Skeletal muscle satellite cell (primary cell): ENCODE measurements around the gene GALNT8.
"Not testable (repeated sequence)": the region's sequence is repeated elsewhere in the genome, so short reads cannot be mapped to it uniquely, and the experiment has no call there.

Experiments
- H3K27me3 ChIP-seq: 2 replicates; pipeline ENCODE4 v1.7.0; 2013; ENCODE audit warnings: low read length; ENCODE audit not compliant: control insufficient read depth, insufficient read depth
- H3K36me3 ChIP-seq: 2 replicates; pipeline ENCODE4 v1.7.0; 2013; ENCODE audit warnings: mild to moderate bottlenecking, control low read depth, low read length; ENCODE audit not compliant: insufficient read depth
- H3K4me1 ChIP-seq: 2 replicates; pipeline ENCODE4 v1.7.0; 2013; ENCODE audit warnings: low read length; ENCODE audit not compliant: control insufficient read depth, insufficient read depth
- H3K4me2 ChIP-seq: 2 replicates; pipeline ENCODE4 v1.7.0; 2013; ENCODE audit warnings: mild to moderate bottlenecking, low read length
- H3K4me3 ChIP-seq: 2 replicates; pipeline ENCODE4 v1.7.0; 2013; ENCODE audit warnings: low read length
- H3K9ac ChIP-seq: 2 replicates; pipeline ENCODE4 v1.7.0; 2013; ENCODE audit warnings: mild to moderate bottlenecking, low read depth, low read length, moderate library complexity
- H3K9me3 ChIP-seq: replicated peaks from 2 replicates; pipeline ENCODE4 v1.7.0; 2013; ENCODE audit warnings: mild to moderate bottlenecking, control low read depth, low read length

GALNT8 gene

DNA sequence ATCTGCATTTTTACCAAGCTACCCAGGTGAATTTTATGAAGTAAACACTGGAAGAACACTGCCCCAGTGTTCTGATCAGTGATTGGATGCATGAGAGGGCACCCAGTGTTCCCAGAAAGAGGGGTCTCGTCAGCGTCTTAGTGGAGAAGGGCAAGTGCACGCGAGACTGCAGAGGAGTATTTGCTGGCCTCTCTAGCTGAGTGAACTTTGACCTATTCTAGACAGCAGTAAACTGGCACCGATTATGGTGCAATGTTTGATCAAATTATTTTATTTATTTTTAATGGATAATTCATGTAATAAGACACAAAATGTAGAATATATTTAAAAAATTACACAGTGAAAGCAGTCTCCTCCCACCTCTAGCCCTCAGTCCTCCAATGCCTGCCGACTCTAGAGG, 5.3 kb upstream of the GALNT8 start:
- H3K9me3 ChIP-seq: no peaks in the 10 kb centered on the region
- H3K4me2 ChIP-seq: no peak overlapping the region
- no peaks in the 10 kb centered on the region for H3K27me3 ChIP-seq
- no peak overlapping the region for H3K4me3 ChIP-seq
- H3K36me3 ChIP-seq: no peaks in the 10 kb centered on the region
- H3K4me1 ChIP-seq: no peaks in the 10 kb centered on the region
- H3K9ac ChIP-seq: no peak overlapping the region

DNA sequence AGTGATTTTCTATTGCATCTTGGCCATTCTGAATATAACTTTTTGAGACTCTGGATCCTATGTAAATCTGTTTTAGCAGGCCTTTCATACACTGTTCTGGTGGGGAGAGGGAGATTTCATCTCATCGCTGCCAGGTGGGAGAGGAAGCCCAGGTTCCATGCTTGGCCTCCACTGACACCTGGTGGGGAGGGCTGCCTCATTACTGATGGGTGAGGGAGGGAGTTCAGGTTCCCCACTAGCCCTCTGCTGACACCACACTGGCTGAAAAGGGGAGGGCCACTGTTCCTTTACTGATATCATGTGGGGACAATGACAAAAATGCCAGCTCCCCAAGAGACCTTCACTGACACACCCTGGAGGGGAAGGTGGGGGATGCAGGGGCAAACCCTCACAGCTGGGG, 2.4 kb upstream of the GALNT8 start:
- H3K9ac ChIP-seq: no peak overlapping the region
- no peak overlapping the region for H3K4me3 ChIP-seq
- no peaks in the 10 kb centered on the region for H3K27me3 ChIP-seq
- no peaks in the 10 kb centered on the region for H3K4me1 ChIP-seq
- no peaks in the 10 kb centered on the region for H3K36me3 ChIP-seq
- H3K4me2 ChIP-seq: no peak overlapping the region
- no peaks in the 10 kb centered on the region for H3K9me3 ChIP-seq

DNA sequence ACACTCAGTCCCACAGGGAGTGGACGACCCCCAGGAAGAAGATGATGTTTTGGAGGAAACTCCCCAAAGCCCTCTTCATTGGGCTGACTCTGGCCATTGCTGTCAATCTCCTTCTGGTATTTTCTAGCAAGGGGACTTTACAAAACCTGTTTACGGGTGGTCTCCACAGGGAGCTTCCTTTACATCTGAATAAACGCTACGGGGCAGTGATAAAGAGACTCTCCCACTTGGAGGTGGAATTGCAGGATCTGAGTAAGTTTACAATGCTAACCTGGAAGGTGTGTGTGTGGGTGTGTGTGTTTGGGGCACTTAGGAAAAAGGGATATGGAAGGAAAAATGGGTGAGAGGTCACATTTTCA, 416 bp downstream of the GALNT8 start:
- H3K27me3 ChIP-seq: no peaks in the 10 kb centered on the region
- H3K4me2 ChIP-seq: no peak overlapping the region
- H3K9ac ChIP-seq: no peak overlapping the region
- H3K9me3 ChIP-seq: no peaks in the 10 kb centered on the region
- no peak overlapping the region for H3K4me3 ChIP-seq
- H3K36me3 ChIP-seq: no peaks in the 10 kb centered on the region
- no peaks in the 10 kb centered on the region for H3K4me1 ChIP-seq

DNA sequence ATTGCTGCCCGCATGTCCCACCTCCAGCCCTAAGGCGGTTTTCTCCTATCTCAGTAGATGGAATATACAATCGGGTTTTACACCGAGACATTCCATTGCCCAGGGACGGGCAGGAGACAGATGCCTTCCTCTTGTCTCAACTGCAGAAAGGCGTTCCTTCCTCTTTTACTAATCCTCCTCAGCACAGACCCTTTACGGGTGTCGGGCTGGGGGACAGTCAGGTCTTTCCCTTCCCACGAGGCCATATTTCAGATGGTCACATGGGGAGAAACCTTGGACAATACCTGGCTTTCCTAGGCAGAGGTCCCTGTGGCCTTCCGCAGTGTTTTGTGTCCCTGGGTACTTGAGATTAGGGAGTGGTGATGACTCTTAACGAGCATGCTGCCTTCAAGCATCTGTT, 1.4 kb downstream of the GALNT8 start:
- H3K4me2 ChIP-seq, H3K4me1 ChIP-seq, H3K27me3 ChIP-seq, H3K36me3 ChIP-seq, H3K9ac ChIP-seq, H3K4me3 ChIP-seq, H3K9me3 ChIP-seq: not testable (repeated sequence)

DNA sequence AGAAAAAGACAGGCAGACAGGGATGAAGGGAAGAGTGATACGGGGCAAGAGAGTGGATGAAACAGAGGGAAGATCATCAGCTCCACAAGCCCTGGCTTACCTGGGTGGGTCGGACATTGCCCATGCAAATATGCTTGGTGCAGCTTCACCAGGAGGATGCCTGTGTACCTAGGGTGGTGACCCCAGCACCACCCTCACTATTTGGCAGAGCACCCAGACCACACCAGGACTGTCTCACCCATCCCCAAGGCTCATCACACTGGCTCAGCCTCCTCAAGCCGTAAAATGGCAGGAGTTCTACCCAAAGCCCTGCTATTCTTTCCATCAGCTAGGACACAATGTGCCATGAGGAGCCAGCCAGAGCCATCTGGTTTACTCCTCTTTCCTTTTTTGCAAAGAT, 3.0 kb downstream of the GALNT8 start:
- no peak overlapping the region for H3K9ac ChIP-seq
- no peaks in the 10 kb centered on the region for H3K36me3 ChIP-seq
- H3K27me3 ChIP-seq: peaks cover 4% of the 10 kb centered on the region
- no peak overlapping the region for H3K4me2 ChIP-seq
- H3K4me1 ChIP-seq: no peaks in the 10 kb centered on the region
- no peaks in the 10 kb centered on the region for H3K9me3 ChIP-seq
- no peak overlapping the region for H3K4me3 ChIP-seq

DNA sequence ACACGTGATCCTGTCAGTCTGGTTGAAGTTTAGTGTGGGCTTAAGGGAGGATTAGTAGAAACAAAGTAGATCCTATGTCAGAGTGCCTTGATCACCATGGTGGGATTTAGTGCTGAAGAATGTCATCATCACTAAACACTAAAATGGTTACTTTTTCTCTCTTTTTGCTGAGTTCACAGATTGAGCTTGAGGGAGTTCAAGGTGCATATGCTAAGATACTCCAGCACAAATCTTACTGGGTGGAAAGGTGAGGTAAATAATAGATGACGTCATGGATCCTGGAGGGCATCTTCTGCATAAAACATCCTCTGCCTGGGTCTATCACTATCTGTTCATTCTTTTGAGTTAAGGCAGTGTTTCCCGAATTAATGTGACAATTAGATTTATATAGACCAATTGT, 4.9 kb downstream of the GALNT8 start:
- no peak overlapping the region for H3K9ac ChIP-seq
- peaks cover 4% of the 10 kb centered on the region for H3K27me3 ChIP-seq
- H3K36me3 ChIP-seq: no peaks in the 10 kb centered on the region
- no peak overlapping the region for H3K4me3 ChIP-seq
- H3K4me1 ChIP-seq: no peaks in the 10 kb centered on the region
- no peak overlapping the region for H3K4me2 ChIP-seq
- no peaks in the 10 kb centered on the region for H3K9me3 ChIP-seq

DNA sequence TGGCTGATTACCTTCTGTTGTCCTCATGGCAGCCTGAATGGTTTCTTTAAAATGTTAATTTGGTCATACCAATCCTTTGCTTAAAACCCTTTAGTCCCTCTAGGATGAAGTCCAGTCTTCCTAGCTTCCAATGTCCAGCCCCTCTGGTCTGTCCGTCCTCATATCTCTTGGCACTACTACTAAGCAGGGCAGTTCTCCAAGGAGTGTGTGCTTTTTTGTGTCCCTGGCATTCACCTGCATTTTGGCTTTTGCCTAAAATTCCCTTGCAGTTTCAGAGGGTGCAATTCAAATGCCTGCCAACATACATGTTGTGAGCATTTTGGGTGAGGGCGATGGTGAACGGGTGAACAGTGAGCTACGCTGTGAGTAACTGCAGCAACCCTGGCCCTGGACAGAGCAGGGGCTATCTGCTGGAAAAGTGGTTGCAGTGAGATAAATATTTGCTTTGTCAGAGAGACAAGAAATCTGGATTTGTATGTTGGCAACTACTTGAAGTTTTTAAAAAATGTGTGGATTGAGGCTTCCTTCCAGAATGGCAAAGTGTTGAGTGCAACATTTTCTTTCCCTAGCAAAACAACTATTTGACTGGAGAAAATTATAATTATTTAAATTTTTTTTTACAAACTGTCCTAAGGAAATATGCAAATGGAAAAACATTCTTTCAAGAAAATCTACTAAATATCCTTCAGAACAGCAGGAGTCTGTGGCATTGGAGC, 14.6 kb downstream of the GALNT8 start:
- Histone ChIP-seq H3K9ac (no peak overlapping the region), H3K9me3 (no peaks in the 10 kb centered on the region)

DNA sequence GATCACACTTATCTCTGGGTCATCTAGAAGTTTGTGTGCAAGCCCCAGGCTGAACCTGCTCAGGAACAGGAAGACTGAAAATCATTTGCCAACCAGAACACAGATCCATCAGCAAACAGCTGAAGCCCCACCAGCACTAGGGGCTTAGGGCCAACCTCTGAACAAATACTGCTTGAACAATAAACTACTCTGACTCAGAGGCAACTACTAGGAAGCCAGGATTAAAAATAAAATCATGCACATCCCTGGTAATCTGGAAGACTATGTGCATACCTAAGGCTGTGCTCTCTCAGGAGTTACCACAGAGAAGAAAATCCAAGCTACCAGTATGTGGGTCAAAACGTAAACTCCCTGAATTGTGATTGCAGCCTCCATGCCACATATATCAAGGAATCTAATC, 15.9 kb downstream of the GALNT8 start:
- H3K9me3 ChIP-seq: no peaks in the 10 kb centered on the region
- no peak overlapping the region for H3K4me3 ChIP-seq
- no peaks in the 10 kb centered on the region for H3K36me3 ChIP-seq
- no peaks in the 10 kb centered on the region for H3K4me1 ChIP-seq
- H3K4me2 ChIP-seq: no peak overlapping the region
- H3K27me3 ChIP-seq: peaks cover 8% of the 10 kb centered on the region
- H3K9ac ChIP-seq: no peak overlapping the region

More for the DNA sequence above, 14.6 kb downstream of the GALNT8 start:
- Histone ChIP-seq H3K4me3 (no peak overlapping the region), H3K4me1 (no peaks in the 10 kb centered on the region), H3K4me2 (no peak overlapping the region), H3K36me3 (no peaks in the 10 kb centered on the region), H3K27me3 (peaks cover 8% of the 10 kb centered on the region)

DNA sequence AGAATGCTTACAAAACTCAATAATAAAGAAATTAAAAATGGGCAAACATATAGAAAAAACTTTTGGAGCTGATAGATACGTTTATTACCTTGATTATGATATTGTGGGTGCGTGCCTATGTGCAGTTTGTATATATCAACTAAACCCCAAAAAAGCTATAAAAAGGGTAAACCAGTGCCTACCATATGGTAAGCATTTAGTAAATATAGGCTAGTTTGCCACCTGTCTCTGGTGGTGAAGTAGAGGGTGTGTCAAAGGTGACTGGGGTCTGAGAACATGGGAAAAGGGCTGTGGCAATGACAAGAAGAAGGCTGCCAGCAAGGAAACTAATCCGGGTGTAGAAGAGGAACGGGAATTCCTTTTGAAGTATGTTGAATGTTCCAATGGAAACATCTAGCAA, 18.3 kb downstream of the GALNT8 start:
- H3K4me3 ChIP-seq: no peak overlapping the region
- H3K9ac ChIP-seq: no peak overlapping the region
- no peak overlapping the region for H3K4me2 ChIP-seq
- H3K9me3 ChIP-seq: no peaks in the 10 kb centered on the region
- H3K36me3 ChIP-seq: no peaks in the 10 kb centered on the region
- H3K27me3 ChIP-seq: peaks cover under 1% of the 10 kb centered on the region
- H3K4me1 ChIP-seq: no peaks in the 10 kb centered on the region

DNA sequence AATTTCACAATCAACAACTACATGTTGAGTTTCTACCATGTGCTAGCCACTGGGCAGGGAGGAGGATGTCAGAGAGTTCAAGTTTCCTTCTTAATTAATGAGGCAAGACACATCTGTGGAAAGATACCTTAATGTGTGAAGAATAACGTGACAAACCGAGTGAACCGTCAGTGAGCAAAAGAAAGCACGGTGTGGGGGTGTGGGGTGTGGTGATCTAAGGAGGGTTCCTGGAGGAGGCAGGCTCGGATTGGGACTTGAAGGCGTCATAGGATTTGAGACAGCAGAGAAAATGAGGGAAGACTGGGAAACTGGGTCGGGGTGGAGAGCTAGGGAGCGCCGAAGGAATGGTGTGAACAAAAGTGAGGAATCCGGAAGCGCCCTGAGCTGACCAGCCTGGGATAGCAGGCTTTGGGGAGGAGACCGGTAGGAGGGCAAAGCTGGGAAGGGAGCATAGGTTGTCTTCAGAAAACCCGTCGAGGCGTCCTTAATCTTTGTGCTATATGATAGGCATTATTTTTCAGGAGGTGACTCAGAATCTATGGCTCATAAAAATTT, 22.3 kb downstream of the GALNT8 start:
- Histone ChIP-seq H3K27me3 (no peaks in the 10 kb centered on the region), H3K4me1 (no peaks in the 10 kb centered on the region), H3K4me2 (no peak overlapping the region), H3K4me3 (no peak overlapping the region), H3K9ac (no peak overlapping the region), H3K9me3 (no peaks in the 10 kb centered on the region), H3K36me3 (no peaks in the 10 kb centered on the region)

DNA sequence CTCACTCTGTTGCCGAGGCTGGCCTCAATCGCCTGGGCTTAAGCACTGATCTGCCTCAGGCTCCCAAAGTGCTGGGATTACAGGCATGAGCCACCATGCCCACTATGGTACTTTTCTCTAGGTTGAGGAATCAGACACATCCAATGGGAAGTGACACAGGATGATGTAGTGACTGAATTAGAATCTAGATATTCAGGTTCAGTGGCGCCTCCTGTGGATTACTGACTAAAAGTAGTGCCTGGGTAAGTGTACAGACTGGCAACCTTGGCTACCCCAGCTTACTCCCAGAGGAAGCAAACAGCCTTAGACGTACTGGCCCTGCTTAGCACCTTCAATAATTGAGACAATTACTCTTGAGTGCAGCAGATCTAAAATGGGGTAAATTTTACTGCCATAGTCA, 22.8 kb downstream of the GALNT8 start:
- H3K4me1 ChIP-seq: no peaks in the 10 kb centered on the region
- H3K9me3 ChIP-seq: no peaks in the 10 kb centered on the region
- H3K27me3 ChIP-seq: no peaks in the 10 kb centered on the region
- no peaks in the 10 kb centered on the region for H3K36me3 ChIP-seq
- no peak overlapping the region for H3K9ac ChIP-seq
- no peak overlapping the region for H3K4me3 ChIP-seq
- H3K4me2 ChIP-seq: no peak overlapping the region

DNA sequence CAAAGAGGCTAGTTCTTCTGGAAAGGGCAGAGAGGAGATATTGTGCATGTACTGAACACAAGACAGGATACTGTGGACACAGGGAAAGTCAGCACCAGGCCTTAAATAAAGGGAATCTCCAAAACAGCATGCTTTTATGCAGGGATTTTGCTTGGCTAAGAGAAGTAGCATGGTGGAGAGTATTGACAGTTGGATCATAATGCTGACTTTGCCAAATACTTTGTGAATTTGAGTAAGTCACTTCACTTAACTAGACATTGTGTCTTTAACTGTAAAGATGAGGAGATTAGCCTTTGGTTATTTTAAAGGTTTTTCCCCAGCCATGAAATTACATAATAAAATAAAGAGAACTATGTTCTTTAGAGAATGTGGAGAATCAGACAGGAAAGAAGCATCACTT, 24.5 kb downstream of the GALNT8 start:
- Histone ChIP-seq H3K36me3 (no peaks in the 10 kb centered on the region), H3K9ac (no peak overlapping the region), H3K9me3 (no peaks in the 10 kb centered on the region), H3K4me1 (no peaks in the 10 kb centered on the region), H3K27me3 (no peaks in the 10 kb centered on the region), H3K4me3 (no peak overlapping the region), H3K4me2 (no peak overlapping the region)
